IMR-90 (cell line): Measurements from ENCODE around the gene ARMC9. TPM values are rescaled to one million over a fixed set of nuclear protein-coding genes. Genes with fewer than 3 reads are reported as not detected.

Experiments
- ATAC-seq: fragments of 200-7000 bp; cut with Tn5 transposase; 2 replicates; pipeline ENCODE4 v1.9.1; 2020; ENCODE audit warnings: low read depth, mild to moderate bottlenecking, moderate library complexity
- BruUV-seq: library from RNA; stranded (reverse); fragments of 400-500 nt; replicated peaks from 2 replicates; lab custom pipeline; 2021; lab: Mats Ljungman, UMichigan
- CTCF ChIA-PET: fragments of 300-600 bp; formaldehyde crosslinking; extraction: SDS; loops from one replicate; lab custom pipeline; 2021; ENCODE audit warnings: antibody characterized with exemption; lab: Yijun Ruan, JAX
- POLR2A ChIA-PET: fragments of 300-600 bp; sonication (Branson Sonifier 250); formaldehyde crosslinking; loops from one replicate; lab custom pipeline; 2022; ENCODE audit warnings: antibody characterized with exemption; ENCODE audit not compliant: unreplicated experiment; lab: Charles Lee
- DNase-seq: peaks from one replicate; pipeline ENCODE4 v3.0.0; 2013
- H2AFZ ChIP-seq: replicated peaks from 2 replicates; pipeline ENCODE3; 2013; ENCODE audit warnings: low read length, mild to moderate bottlenecking; ENCODE audit not compliant: poor library complexity
- H2AK5ac ChIP-seq: 2 replicates; pipeline ENCODE4 v1.6.1; 2013; ENCODE audit warnings: low read depth, low read length, inconsistent platforms
- H2AK9ac ChIP-seq: replicated peaks from 2 replicates; pipeline ENCODE3; 2013; ENCODE audit warnings: mild to moderate bottlenecking, low read depth, low read length, moderate library complexity; ENCODE audit not compliant: poor library complexity
- H2BK120ac ChIP-seq: 2 replicates; pipeline ENCODE4 v1.6.1; 2013; ENCODE audit warnings: low read depth, low read length, inconsistent platforms
- H2BK15ac ChIP-seq: 3 replicates; pipeline ENCODE4 v1.6.1; 2013; ENCODE audit warnings: low read depth, low read length, inconsistent platforms
- H2BK20ac ChIP-seq: 2 replicates; pipeline ENCODE4 v1.6.1; 2013; ENCODE audit warnings: low read depth, mild to moderate bottlenecking, inconsistent platforms, low read length, moderate library complexity
- H2BK5ac ChIP-seq: 2 replicates; pipeline ENCODE4 v1.6.1; 2013; ENCODE audit warnings: mild to moderate bottlenecking, low read depth, low read length, inconsistent platforms; ENCODE audit not compliant: poor library complexity, severe bottlenecking
- H3K14ac ChIP-seq: replicated peaks from 2 replicates; pipeline ENCODE4 v1.6.1; 2013; ENCODE audit warnings: low read depth, low read length, inconsistent platforms
- H3K18ac ChIP-seq: 2 replicates; pipeline ENCODE4 v1.6.1; 2013; ENCODE audit warnings: low read depth, low read length, control low read depth
- H3K23ac ChIP-seq: 2 replicates; pipeline ENCODE4 v1.6.1; 2013; ENCODE audit warnings: low read depth, low read length, inconsistent platforms
- H3K27ac ChIP-seq: 2 replicates; pipeline ENCODE4 v1.5.1; 2013; ENCODE audit warnings: mild to moderate bottlenecking, control low read depth, low read length; ENCODE audit not compliant: insufficient read depth
- H3K27me3 ChIP-seq: 2 replicates; pipeline ENCODE4 v1.6.1; 2013; ENCODE audit warnings: low read length; ENCODE audit not compliant: control insufficient read depth, insufficient read depth
- H3K36me3 ChIP-seq: 2 replicates; pipeline ENCODE4 v1.6.1; 2013; ENCODE audit warnings: low read length, mixed read lengths; ENCODE audit not compliant: control insufficient read depth, insufficient read depth
- H3K4ac ChIP-seq: 2 replicates; pipeline ENCODE4 v1.6.1; 2013; ENCODE audit warnings: low read depth, low read length, inconsistent platforms
- H3K4me1 ChIP-seq: 2 replicates; pipeline ENCODE4 v1.6.1; 2013; ENCODE audit warnings: low read length, mixed read lengths; ENCODE audit not compliant: control insufficient read depth, insufficient read depth
- H3K4me2 ChIP-seq: 2 replicates; pipeline ENCODE4 v1.6.1; 2013; ENCODE audit warnings: low read depth, mild to moderate bottlenecking, control low read depth, low read length, moderate library complexity
- H3K4me3 ChIP-seq: 2 replicates; pipeline ENCODE4 v1.5.1; 2013; ENCODE audit warnings: low read depth, mild to moderate bottlenecking, control low read depth, low read length, moderate library complexity; ENCODE audit not compliant: insufficient read depth
- H3K56ac ChIP-seq: 2 replicates; pipeline ENCODE4 v1.6.1; 2013; ENCODE audit warnings: low read length, inconsistent platforms; ENCODE audit not compliant: insufficient read depth; ENCODE audit errors: extremely low read depth
- H3K79me1 ChIP-seq, 2 experiments: 2 replicates each; pipeline ENCODE4 v1.6.1; 2013; ENCODE audit warnings: low read length in 2 of 2, inconsistent platforms in 1 of 2, low read depth in 1 of 2
- H3K9ac ChIP-seq: 2 replicates; pipeline ENCODE4 v1.6.1; 2013; ENCODE audit warnings: low read depth, low read length, control low read depth
- H3K9me1 ChIP-seq: 2 replicates; pipeline ENCODE4 v1.6.1; 2013; ENCODE audit warnings: low read length, inconsistent platforms; ENCODE audit not compliant: insufficient read depth
- H3K9me3 ChIP-seq: 2 replicates; pipeline ENCODE4 v1.6.1; 2013; ENCODE audit warnings: low read length; ENCODE audit not compliant: control insufficient read depth, insufficient read depth
- H4K20me1 ChIP-seq: 2 replicates; pipeline ENCODE4 v1.6.1; 2013; ENCODE audit warnings: low read length, inconsistent platforms; ENCODE audit not compliant: insufficient read depth
- H4K5ac ChIP-seq: 2 replicates; pipeline ENCODE4 v1.6.1; 2013; ENCODE audit warnings: mild to moderate bottlenecking, low read depth, low read length, control low read depth
- H4K8ac ChIP-seq, 2 experiments: 2 replicates each; pipeline ENCODE4 v1.6.1; 2013; ENCODE audit warnings: low read depth in 2 of 2, low read length in 2 of 2, control low read depth in 1 of 2, inconsistent platforms in 1 of 2
- H4K91ac ChIP-seq: 2 replicates; pipeline ENCODE4 v1.6.1; 2013; ENCODE audit warnings: low read depth, low read length, inconsistent platforms; ENCODE audit not compliant: insufficient read depth
- CEBPB ChIP-seq: IDR thresholded peaks from 2 replicates; pipeline ENCODE4 v1.6.1; 2012; ENCODE audit warnings: low read depth, low read length, improper control_type of control experiment
- CTCF ChIP-seq: conservative IDR thresholded peaks from 2 replicates; pipeline ENCODE4 v1.5.1; 2012; ENCODE audit warnings: mild to moderate bottlenecking, low read depth, low read length, improper control_type of control experiment
- ELK1 ChIP-seq: fragments of 150-350 bp; IDR thresholded peaks from 2 replicates; pipeline ENCODE4 v1.6.1; 2016; ENCODE audit warnings: low read depth, mild to moderate bottlenecking, low read length, moderate library complexity, borderline replicate concordance
- FOS ChIP-seq: fragments of 150-350 bp; IDR thresholded peaks from 2 replicates; pipeline ENCODE4 v1.6.1; 2016; ENCODE audit warnings: low read depth, low read length
- RCOR1 ChIP-seq: IDR thresholded peaks from 2 replicates; pipeline ENCODE4 v1.6.1; 2012; ENCODE audit warnings: mild to moderate bottlenecking, low read length, improper control_type of control experiment; ENCODE audit not compliant: insufficient replicate concordance
- RFX5 ChIP-seq: IDR thresholded peaks from 2 replicates; pipeline ENCODE4 v1.8.0; 2012; ENCODE audit warnings: low read depth, mild to moderate bottlenecking, low read length, moderate library complexity
- SMC3 ChIP-seq: fragments of 150-350 bp; IDR thresholded peaks from 2 replicates; pipeline ENCODE4 v1.6.1; 2016; ENCODE audit warnings: low read depth, mild to moderate bottlenecking, antibody characterized with exemption, low read length, moderate library complexity
- WGBS, 2 experiments: methylation state at CpG; one replicate each; pipeline versions ENCODE4 v1.1.5 to v1.1.7; 2013; ENCODE audit warnings: missing lambda C conversion rate in 2 of 2; ENCODE audit not compliant: insufficient read length in 1 of 2; ENCODE audit errors: extremely low coverage in 2 of 2; 5-methylcytosine and 5-hydroxymethylcytosine counted together
- dilution Hi-C: fragments of 300-500 bp; cut with HindIII; formaldehyde crosslinking; loops from one replicate; pipeline ENCODE4 v1.14.3; 2018; ENCODE audit warnings: low sequenced_read_pairs; ENCODE audit not compliant: unreplicated experiment
- in situ Hi-C: fragments of 300-500 bp; cut with MboI; formaldehyde crosslinking; loops from 3 replicates; pipeline ENCODE4 v1.14.3; 2019; ENCODE audit warnings: low sequenced_read_pairs, inconsistent platforms, mixed read lengths
- intact Hi-C: fragments of 100-400 bp; cut with micrococcal nuclease; formaldehyde crosslinking; loops from 2 replicates; pipeline ENCODE4 v1.10.0; 2022
- polyA plus RNA-seq, 3 experiments: library from polyadenylated mRNA; depleted of rRNA; stranded (reverse); fragments of >200 nt; gene quantifications; 2 replicates each; pipeline ENCODE4 v1.2.3, GENCODE V29; 2012; ENCODE audit warnings: low replicate concordance in 1 of 3
- total RNA-seq: library from RNA; depleted of rRNA; stranded (reverse); fragments of >200 nt; gene quantifications from 2 replicates; pipeline ENCODE4 v1.2.3, GENCODE V29; 2012

Gene ARMC9
- total and polyA plus RNA-seq, 2 of the 4 experiments (the other 2 are of a cell fraction), result 36.0 to 46.6 TPM

GRCh38 chr2:231219289-231219688 is 20.9 kb downstream of the ARMC9 start:
- WGBS, 2 experiments, result no CpG with 5 or more reads among the region's 3 CpGs
- ChIA-PET POLR2A (no interaction called here), CTCF (no interaction called here)
- Histone ChIP-seq H2AFZ (no peak overlapping the region), H2AK9ac (no peak overlapping the region), H3K36me3 (peaks cover 43% of the 10 kb centered on the region), H4K20me1 (no peaks in the 10 kb centered on the region), H3K4ac (no peak overlapping the region), H2BK20ac (no peak overlapping the region), H3K9me1 (peaks cover 14% of the 10 kb centered on the region), H2BK15ac (no peak overlapping the region), H3K79me1 (peaks cover 0 to 24% of the 10 kb centered on the region in 2 experiments; a peak in 2 of 4 replicates), H3K14ac (no peak overlapping the region), H4K8ac (no peak overlapping the region), H3K27me3 (no peaks in the 10 kb centered on the region), H3K4me2 (no peak overlapping the region), H3K9ac (no peak overlapping the region), H3K18ac (no peak overlapping the region; the same call in 1 of the 2 replicates), H3K4me1 (peaks cover 15% of the 10 kb centered on the region), H3K27ac (no peak overlapping the region), H3K56ac (no peak overlapping the region), H3K23ac (no peak overlapping the region), H4K5ac (0 out of 2 replicates have a peak overlapping the region, but pooled peaks have one; percentile 33), H2BK5ac (peak overlapping the region; percentile 37), H3K4me3 (no peak overlapping the region), H2AK5ac (no peak overlapping the region), H2BK120ac (no peak overlapping the region), H3K9me3 (peaks cover 2% of the 10 kb centered on the region; the same call in 1 of the 2 replicates), H4K91ac (no peak overlapping the region)
- DNase-seq, result no peak
- intact Hi-C loops, result no loop called here
- BruUV-seq, result no TSS peak
- dilution Hi-C loops, result no loop called here
- TF ChIP-seq CTCF (no peak), RCOR1 (no peak), ELK1 (no peak), SMC3 (no peak), RFX5 (no peak), CEBPB (peak; percentile 59; the same call in 1 of the 2 replicates), FOS (no peak)
- no peak for ATAC-seq
- in situ Hi-C loops, result no loop called here
